ENCODE measurements around the gene LMNB1.
"Not testable (repeated sequence)": the region's sequence is repeated elsewhere in the genome, so short reads cannot be mapped to it uniquely, and the experiment has no call there.

DNA sequence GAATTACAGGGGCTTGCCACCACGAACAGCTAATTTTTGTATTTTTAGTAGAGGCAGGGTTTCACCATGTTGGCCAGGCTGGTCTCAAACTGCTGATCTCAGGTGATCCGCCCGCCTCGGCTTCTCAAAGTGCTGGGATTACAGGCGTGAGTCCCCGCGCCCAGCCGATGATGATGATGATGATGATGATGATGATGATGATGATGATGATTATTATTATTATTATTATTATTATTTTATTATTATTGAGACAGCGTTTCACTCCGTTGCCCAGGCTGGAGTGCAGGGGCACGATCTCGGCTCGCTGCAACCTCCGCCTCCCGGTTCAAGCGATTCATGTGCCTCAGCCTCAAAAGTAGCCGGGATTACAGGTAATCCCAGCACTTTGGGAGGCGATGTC, 42.4 kb upstream of the LMNB1 start:
- not testable (repeated sequence) for TF ChIP-seq POLR2AphosphoS5 (IDR thresholded peaks at IDR 0.05); POLR2A (IDR thresholded peaks at IDR 0.05; ENCODE audit: low read depth); EP300 (IDR thresholded peaks at IDR 0.05)
- TF ChIP-seq, protein P1, sequence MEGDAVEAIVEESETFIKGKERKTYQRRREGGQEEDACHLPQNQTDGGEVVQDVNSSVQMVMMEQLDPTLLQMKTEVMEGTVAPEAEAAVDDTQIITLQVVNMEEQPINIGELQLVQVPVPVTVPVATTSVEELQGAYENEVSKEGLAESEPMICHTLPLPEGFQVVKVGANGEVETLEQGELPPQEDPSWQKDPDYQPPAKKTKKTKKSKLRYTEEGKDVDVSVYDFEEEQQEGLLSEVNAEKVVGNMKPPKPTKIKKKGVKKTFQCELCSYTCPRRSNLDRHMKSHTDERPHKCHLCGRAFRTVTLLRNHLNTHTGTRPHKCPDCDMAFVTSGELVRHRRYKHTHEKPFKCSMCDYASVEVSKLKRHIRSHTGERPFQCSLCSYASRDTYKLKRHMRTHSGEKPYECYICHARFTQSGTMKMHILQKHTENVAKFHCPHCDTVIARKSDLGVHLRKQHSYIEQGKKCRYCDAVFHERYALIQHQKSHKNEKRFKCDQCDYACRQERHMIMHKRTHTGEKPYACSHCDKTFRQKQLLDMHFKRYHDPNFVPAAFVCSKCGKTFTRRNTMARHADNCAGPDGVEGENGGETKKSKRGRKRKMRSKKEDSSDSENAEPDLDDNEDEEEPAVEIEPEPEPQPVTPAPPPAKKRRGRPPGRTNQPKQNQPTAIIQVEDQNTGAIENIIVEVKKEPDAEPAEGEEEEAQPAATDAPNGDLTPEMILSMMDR (IDR thresholded peaks at IDR 0.05), result not testable (repeated sequence)
